Urinary bladder (tissue), 4 donors: ENCODE data around the gene ARHGAP32. TPM values are rescaled to one million over a fixed set of nuclear protein-coding genes. Genes with fewer than 3 reads are reported as not detected.

ENCODE experiments used
- DNase-seq: peaks from one replicate; pipeline ENCODE4 v3.0.0-alpha.2; 2015; ENCODE audit errors: extremely low spot score
- H3K27ac ChIP-seq: one replicate; pipeline ENCODE4 v1.5.1; 2013; ENCODE audit warnings: low read depth, mild to moderate bottlenecking, moderate library complexity
- H3K36me3 ChIP-seq: one replicate; pipeline ENCODE4 v1.6.1; 2013; ENCODE audit warnings: mild to moderate bottlenecking, moderate library complexity; ENCODE audit not compliant: insufficient read depth
- H3K4me1 ChIP-seq: one replicate; pipeline ENCODE4 v1.6.1; 2013; ENCODE audit warnings: mild to moderate bottlenecking, moderate library complexity; ENCODE audit not compliant: insufficient read depth
- H3K4me3 ChIP-seq: one replicate; pipeline ENCODE4 v1.5.1; 2013; ENCODE audit warnings: low read depth, low read length
- WGBS: extraction: QIAGEN DNeasy Blood & Tissue Kit; methylation state at CpG from one replicate; pipeline ENCODE4 v1.1.7; 2013; 5-methylcytosine and 5-hydroxymethylcytosine counted together
- polyA plus RNA-seq: library from polyadenylated mRNA; stranded (reverse); fragments of 200-250 nt; gene quantifications from one replicate; pipeline ENCODE4 v1.2.3, GENCODE V29; 2013
- small RNA-seq: library from RNA; depleted of rRNA; stranded (forward); fragments of <200 nt; gene quantifications from one replicate; pipeline ENCODE3, GENCODE V24; 2014
- total RNA-seq: library from RNA; depleted of rRNA; stranded (reverse); fragments of >200 nt; gene quantifications from one replicate; pipeline ENCODE4 v1.2.3, GENCODE V29; 2014
- donor health status: healthy with polysubstance abuse.
- donor health status: healthy.

The ARHGAP32 gene
- total and polyA plus RNA-seq, 2 donors, result 5.1 to 40.0 TPM

DNA sequence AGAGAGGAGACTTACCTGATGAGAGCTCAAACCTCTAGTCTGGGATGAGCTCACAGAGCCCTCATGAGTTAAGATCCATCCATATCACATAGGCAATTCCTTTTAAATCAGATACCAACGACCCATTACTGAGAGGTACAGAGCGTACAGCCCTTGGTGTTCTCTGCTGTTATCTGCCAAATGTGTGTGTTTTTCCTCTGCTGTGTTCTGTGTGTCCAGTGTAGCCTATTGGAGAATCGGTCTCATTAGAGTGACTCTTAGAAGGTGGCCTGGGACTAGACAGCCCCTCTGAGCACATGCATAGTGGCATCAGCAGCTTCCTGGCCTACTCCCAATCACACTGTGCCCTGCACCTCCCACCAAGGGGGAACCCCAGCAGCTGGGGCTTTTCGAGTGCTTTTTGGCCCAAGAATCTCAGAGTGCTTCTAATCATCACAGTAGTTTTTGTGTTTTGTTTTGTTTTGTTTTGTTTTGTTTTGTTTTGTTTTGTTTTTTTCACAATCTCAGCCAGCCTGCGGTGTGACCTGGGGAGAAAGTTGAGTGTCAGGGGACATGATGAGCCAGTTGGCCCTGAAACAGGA, 274.9 kb downstream of the ARHGAP32 start:
- no peaks in the 10 kb centered on the region for H3K36me3 ChIP-seq
- H3K4me1 ChIP-seq, result no peaks in the 10 kb centered on the region
- WGBS, result 52% methylated on average over 5 of the region's 5 CpGs
- no peak for DNase-seq
- H3K27ac ChIP-seq, result no peak overlapping the region
- no peak overlapping the region for H3K4me3 ChIP-seq

- WGBS, result 89% methylated on average over 2 of the region's 2 CpGs
- Histone ChIP-seq H3K36me3 (no peaks in the 10 kb centered on the region), H3K4me3 (no peak overlapping the region), H3K27ac (no peak overlapping the region), H3K4me1 (no peaks in the 10 kb centered on the region)
- DNase-seq, result no peak
Measured at GRCh38 chr11:128916681-128917080, 275.4 kb downstream of the ARHGAP32 start.

DNA sequence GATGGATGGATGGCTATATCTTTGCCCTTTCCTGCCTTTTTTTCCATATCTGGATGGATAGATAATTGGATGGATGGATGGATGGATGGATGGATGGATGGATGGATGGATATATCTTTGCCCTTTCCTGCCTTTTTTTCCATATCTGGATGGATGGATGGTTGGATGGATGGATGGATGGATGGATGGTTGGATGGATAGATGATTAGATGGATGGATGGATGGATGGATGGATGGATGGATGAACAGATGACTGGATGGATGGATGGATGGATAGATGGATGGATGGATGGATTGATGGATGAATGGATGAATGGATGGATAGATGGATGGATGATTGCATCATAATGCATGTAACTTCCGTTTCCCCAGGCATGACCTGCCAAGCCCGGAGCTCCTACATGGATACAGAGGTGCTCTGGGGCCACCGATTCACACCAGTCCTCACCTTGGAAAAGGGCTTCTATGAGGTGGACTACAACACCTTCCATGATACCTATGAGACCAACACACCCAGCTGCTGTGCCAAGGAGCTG, 276.0 kb downstream of the ARHGAP32 start:
- Histone ChIP-seq H3K27ac (no peak overlapping the region), H3K4me1 (no peaks in the 10 kb centered on the region), H3K36me3 (no peaks in the 10 kb centered on the region), H3K4me3 (no peak overlapping the region)
- 66% methylated on average over 3 of the region's 3 CpGs for WGBS
- DNase-seq, result no peak

DNA sequence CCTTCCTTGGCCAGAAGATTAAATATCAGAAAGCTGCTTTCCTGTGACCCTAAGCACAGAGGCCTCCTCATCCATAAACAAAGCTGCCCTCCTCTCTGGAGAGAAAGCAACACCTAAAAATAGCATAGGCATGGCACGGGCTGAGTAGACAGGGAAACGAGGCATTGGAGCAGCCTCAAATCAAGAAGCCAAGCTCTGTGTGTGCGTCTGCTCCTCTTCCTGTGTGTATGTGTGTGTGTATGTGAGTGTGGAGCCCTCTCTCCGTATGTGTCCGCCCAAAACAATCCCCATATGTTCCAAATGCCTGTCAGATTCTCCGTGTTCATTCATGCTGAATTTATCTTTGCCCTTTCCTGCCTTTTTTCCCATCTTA, 277.0 kb downstream of the ARHGAP32 start:
- Histone ChIP-seq H3K36me3 (no peaks in the 10 kb centered on the region), H3K4me1 (no peaks in the 10 kb centered on the region), H3K27ac (no peak overlapping the region), H3K4me3 (no peak overlapping the region)
- 40% methylated on average over 6 of the region's 6 CpGs for WGBS
- DNase-seq, result no peak

Small RNA genes lying within 50 kb of the gene (small RNA-seq; reads per million reads assigned to genes)
- not detected for gene RF00019
- gene RNU6-874P, result not detected
- not detected for gene RNU6-876P

Other genes with a start within 250 kb of the ARHGAP32 start
- 0.11 TPM for gene TP53AIP1, start 249.5 kb downstream of the ARHGAP32 start, total RNA-seq
- not detected for gene TP53AIP1, start 249.5 kb downstream of the ARHGAP32 start, polyA plus RNA-seq
- 0.53 TPM for gene BARX2, start 183.5 kb upstream of the ARHGAP32 start, total RNA-seq
- gene BARX2, start 183.5 kb upstream of the ARHGAP32 start, polyA plus RNA-seq, result not detected